HG03135 (cell line): Measurements from ENCODE around the gene AJAP1.

ENCODE experiments used
- ATAC-seq: cut with Tn5 transposase; IDR thresholded peaks from one replicate; pipeline ENCODE4 v1.9.1; 2021; ENCODE audit warnings: mild to moderate bottlenecking, moderate library complexity; ENCODE audit not compliant: unreplicated experiment

Gene AJAP1

DNA sequence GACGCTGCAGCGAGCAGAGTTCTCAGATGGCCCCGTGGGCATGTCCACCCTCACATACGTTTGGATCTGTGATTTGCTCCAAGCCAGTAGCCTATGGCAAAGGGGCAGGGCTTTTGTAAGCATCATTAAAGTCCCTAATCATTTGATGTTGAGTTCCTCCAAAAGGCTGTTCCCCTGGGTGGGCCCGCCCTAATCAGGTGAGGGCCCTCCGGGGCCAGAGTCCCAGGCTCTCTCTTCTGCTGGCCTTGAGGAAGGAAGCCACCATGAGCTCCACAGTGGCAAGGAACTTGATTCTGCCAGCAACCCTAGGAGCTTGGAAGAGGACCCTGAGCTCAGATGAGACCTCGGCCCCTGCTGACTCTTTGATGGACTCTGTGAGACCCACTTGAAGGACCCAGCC lies 25.4 kb upstream of the AJAP1 start:
- no peak for ATAC-seq

DNA sequence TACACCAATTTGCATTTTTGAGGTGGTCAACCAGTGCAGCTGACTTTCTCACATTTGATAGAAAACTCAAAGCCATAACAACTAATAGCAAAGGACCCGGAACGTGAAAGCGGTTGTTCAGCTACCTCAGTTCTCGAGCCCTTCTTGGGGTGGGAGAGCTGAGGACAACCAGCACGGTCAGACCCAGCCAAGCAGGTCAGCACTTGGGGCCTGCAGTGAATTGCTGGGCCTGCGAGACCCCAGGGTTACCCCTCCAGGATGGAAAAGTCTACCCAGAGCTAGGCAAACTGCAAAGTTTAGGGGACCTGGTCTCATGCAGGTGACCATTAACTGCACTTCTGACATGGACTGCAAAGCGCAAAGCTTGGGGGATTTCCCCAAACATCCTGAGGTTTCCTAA lies 23.8 kb upstream of the AJAP1 start:
- no peak for ATAC-seq

DNA sequence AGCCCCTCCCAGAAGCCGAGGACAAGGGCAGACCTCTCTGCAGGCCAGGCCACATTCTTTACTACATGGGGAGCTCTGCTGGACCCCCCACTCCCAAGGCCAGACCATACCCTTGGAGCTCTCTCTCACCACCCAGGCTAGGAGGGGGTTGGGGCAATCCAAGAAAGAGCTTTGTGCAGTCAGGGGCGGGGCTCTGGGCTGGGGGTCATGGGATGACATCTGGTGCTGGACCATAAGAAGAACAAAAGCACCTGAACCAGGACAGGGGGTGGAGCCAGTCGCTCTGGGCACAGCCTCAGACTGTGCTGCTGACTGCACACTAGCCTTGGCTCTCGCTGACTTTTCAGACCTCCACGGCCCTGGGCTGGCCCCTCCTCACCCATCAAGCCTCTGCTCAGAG lies 23.1 kb upstream of the AJAP1 start:
- no peak for ATAC-seq

DNA sequence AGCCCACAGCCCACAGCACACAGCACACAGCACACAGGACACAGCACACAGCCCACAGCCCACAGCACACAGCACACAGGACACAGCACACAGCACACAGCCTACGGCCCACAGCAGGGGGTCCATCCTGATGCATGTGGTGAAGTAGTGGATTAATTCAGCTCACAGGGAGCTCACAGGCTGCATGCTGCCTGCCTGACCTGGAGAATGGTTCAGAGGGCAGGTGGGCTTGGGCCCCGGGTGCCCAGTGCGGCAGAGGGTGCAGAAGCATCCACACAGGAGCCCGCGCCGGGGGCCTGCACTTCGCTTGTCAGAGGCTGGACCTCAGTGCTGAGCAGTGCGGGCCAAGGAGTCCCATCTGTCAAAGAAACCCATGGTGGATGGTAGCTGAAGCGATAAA lies 21.1 kb upstream of the AJAP1 start:
- no peak for ATAC-seq

DNA sequence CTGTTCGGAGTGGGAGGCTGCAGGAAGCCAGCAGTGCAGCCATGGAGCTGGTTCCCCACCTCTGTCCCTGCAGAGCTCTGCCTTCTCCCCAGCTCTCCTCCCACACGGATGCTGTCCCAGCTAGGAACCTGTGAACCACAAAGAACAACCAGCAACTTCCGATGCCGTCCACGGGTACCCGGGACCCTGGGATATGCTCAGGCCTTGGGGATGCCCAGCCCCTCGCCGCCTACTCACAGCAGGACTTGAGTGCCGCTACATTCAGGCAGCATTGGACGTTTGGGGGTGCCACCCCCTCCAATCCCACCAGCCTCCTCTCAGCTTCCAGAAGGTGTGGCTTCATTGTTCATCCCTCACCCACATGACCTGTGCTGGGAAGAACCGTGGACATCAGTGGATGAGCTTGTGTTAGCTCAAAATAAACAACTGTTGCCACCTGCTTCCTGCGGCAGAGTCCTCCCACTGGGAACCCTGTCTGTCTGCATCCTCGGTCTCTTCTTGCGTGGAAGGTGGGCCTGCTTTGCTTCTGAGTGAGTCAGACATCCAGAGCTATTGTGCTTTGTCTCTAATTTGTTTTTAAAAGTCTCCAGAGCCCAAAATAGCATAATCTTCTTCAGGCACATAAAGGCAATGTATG lies 20.1 kb upstream of the AJAP1 start:
- no peak for ATAC-seq

DNA sequence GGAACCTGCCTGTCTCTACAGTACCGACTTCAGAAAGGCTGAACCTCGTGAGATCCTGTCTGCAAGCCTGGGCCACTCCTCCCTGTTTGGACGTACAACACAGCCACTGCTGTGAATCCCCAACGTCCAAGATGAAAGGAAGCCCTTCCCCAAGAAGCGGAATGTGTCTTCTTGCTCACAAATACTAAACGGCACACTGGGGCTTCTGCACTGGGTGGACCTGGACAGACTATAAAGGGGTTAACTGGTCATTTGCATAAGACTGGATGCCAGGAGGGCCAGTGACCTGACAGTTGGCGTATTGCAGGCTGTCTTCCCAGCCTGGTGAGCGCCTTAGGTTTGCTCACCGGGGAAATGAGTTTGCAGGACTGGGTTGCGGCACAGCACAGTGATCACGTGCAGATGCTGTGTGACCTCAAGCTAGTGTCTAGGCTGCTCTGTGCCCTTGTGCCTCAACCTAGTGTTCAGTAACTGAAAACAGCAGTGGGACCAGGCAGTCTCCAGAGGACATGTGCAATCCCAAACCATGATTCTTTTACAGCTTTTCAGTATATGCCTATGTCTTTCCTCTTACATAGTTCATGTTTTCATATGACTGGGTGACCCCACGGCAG lies 19.5 kb upstream of the AJAP1 start:
- ATAC-seq = no peak

DNA sequence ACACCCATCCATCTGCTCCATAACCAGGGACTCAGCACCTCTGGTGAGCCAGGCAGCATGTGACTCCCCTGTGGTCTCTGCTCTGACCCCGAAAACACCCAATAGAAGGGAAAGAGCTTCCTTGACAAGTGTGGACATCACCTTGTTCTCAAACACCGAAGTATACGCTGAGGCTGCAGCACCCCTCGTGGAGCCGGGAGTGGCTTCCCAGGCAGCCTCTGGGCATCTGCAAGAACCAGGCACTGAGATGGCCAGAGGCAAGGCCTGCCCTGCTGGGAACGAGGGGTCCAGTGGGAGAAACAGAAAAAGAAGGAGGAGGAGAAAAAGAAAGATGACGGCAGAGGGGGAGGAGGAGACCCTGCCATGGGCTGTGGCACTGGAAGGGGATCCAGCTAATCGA lies 18.2 kb upstream of the AJAP1 start:
- no peak for ATAC-seq

DNA sequence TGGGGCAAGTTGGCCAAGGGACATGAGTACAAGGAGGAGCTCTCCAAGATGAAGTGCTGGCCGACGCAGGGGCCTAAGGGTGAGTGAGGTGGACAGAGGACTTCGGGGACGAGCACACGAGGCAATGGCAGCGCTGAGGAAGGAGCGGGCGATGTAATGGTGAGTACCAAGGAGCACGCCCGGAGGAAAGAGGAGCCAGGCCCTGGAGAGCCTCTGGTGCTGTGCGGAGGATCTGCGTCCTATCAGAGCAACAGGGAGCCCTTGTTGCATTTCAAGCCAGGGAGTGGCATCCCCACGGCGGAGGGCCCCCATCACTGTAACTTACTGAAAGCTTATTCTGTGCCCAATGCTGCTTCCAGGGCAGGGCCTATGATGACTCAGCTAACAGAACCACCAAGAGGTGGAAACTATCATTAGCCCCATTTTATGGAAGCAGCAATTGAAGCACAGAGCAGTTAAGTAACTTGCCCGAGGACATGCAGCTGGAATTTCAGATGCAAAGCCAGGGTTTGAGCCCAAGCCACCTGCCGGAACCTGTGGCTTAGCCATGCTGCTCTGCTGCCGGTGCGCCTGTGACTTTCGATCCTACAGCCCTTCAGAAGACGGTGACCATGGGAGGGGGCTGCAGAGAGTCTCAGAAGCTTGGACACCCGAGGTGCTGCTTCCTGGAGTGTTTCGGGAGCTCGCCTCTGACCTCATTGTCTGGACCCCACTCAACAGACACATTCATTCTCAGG lies 17.6 kb upstream of the AJAP1 start:
- no peak for ATAC-seq

DNA sequence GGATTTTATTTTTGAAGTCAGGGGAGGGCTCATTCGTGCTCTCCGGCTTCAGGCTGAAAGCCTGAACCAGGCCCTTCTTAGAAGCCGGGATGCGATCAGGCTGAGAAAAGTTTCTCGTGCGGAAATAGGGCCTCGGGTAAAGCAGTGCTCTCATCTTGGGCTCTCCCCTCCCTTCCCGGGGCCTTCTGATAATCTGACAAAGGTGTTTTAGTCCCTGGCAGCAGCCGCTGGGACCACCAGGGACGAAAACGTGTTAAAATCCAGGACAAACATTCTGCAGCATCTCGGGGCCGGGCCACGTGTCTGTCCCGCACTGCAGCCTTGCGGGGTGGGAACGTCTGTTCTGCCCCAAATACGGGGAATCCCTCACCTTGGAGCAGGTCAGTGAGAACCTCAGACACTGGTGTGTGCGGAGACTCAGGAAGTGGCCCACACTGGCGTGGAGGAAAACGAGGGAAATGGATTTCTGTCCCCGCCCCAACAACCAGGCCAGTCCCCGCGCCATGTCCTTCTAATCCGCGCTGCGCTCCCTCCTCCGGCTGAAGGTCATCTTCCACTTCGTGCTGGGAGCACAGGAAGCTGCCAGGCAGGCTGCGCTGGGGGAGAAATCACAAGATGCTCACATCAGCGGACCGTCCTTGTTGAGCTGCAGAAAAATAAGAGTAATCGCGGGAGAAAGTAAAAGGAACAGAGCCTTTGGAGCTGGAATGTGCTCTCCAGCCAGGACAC lies 16.6 kb upstream of the AJAP1 start:
- ATAC-seq = no peak

DNA sequence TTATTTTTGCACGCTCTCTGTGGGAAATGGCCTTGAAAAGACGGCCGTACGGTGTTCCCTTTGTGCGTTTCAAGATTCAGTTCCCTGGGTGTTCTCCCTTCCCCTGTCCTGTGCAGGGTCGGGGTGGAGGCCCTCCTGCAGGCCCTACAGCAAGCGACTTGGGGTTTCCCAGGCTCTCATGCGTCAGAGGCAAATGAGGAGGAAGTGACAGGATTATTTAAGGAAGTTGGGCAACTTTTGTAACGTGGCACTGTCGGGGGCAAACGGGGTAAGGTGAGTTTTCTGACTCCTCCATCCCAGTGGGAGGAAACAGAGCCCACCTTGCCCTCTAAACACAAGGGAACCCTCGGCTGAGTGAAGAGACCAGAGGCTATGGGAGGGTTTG lies 16.1 kb upstream of the AJAP1 start:
- ATAC-seq = no peak

DNA sequence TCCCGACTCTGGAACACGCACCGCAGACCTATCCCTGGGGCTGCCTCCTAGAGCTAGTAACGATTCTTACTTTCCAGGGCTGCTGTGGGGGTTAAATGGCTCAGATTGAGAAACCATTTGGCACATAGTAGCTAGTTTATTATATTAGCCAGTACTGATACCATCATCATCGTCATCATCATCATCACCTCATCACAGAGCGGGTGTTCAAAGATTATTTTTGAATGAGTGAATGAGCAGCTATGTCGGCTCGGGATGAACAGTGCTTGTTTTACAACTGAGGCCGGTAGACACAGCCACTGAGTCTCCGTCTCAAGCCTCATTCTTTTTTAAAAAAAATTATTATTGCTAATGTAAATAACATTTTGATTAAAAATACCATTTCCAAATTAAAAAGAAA lies 13.5 kb upstream of the AJAP1 start:
- no peak for ATAC-seq

DNA sequence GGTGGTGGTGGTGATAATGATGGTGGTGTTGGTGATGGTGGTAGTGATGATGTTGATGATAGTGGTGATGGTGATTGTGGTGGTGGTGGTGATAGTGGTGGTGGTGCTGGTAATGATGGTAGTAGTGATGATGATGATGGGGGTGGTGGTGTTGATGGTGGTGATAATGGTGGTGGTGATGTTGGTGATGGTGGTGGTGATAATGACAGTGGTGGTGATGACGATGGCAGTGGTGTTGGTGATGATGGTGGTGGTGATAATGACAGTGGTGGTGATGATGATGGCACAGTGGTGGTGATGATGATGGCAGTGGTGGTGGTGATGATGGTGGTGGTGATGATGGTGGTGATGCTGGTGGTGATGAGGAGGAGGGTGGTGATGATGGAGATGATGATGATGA lies 7.0 kb upstream of the AJAP1 start:
- ATAC-seq = no peak

DNA sequence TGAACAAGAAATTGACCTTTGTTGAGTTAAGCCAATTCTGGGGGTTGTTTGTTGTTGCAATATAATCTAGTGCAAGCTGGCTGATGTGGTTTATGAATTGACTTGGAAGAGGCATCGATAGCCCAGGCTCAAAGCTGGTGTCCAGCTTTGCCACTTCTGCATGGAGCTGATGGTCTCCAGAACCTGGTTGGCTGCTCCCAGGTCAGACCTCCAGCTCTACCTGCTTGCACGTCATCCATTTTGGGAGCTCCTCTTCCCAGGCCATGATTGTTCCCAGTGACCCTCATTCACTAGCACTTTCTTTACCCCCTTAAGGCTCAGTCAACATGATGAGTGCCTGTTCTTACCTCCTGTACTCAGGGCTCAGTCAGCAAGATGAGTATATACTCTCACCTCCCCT lies 5.8 kb upstream of the AJAP1 start:
- ATAC-seq = no peak

DNA sequence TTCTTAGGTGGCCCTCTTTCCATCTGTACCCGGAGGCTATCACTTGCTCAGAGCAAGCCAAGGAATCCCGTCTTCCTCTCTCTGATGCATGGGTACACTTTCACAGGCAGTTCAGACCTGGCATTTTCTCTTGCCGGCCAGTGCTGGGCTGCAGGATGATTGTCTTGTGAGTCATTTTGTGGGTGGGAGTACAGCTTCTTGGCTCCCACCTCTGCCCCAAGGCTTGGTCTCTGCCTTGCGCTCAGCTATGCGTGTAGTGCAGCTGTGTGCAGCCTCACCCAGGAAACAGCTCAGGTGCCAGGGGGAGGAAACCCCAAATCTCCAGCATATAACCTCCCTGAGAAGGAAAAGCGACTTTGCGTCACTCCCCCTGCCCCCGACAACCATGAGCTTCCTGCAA lies 3.9 kb upstream of the AJAP1 start:
- ATAC-seq = no peak

DNA sequence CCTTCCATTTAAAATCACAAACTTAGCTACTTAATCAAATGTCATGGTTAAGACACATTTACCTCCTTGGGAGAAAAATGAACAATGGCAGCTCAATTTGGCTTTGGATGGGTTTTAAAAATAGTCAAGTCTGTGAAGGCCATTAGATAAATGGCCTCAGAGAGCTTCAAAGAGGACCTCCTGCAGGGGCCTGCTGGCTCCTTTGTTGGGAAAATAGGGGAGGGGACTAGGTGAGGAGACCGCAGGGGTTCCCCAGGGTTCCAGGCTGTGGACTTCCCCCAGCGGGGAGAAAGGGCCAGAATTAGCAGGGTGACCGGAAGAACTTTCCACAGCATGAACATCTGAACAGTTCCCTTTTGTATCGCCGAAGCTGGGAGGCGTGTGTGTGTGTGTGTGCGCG lies 3.4 kb upstream of the AJAP1 start:
- ATAC-seq = no peak

DNA sequence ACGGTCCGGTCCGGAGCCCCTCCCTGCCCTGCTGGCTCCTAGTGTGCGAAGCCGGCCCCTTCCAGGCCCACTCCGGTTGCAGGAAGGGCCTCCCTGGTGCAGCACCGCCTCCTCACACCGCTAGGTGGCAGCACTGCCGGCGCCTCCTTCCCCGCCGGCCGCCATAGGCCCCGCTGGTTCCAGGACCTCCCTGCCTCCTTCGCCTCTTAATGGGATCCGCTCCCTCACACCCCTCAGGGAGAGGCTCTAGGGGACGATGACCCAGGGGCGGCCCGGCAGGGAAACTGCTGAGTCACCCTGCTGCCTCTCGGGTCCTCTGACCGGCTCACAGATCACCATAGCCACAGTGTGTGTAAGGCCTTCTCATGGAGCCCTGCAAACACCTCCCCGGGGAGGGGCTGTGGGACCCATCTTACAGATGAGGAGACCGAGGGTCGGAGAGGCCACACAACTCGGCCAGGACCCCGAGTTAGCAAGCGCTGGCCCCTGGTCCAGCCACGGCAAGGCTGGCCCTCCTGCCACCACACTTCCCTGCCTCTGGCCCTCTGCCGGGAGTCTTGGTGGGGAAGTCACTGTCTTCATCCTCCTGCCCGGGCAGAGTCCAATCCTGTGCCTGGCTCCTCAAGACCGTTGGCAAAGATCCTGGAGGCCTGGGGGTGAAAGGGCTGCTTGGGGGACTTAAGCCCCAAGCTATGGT lies 1.6 kb upstream of the AJAP1 start:
- ATAC-seq = no peak

DNA sequence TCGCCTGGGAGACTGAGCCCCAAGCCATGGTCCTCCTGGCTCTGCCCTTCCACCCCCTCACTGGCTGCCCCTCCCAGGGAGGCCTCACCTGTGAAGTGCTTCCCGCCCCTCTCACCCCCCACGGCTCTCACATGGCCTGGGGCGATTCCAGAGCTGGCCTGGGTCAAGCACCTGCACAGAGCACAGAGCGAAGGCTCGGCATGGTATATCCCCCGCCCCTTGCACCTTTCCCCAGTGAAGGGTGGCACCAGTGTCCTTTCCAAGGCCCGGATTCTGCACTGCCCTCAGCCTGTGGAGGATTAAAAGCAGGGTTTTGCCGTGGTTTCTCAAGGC lies 1.1 kb upstream of the AJAP1 start:
- ATAC-seq = no peak

DNA sequence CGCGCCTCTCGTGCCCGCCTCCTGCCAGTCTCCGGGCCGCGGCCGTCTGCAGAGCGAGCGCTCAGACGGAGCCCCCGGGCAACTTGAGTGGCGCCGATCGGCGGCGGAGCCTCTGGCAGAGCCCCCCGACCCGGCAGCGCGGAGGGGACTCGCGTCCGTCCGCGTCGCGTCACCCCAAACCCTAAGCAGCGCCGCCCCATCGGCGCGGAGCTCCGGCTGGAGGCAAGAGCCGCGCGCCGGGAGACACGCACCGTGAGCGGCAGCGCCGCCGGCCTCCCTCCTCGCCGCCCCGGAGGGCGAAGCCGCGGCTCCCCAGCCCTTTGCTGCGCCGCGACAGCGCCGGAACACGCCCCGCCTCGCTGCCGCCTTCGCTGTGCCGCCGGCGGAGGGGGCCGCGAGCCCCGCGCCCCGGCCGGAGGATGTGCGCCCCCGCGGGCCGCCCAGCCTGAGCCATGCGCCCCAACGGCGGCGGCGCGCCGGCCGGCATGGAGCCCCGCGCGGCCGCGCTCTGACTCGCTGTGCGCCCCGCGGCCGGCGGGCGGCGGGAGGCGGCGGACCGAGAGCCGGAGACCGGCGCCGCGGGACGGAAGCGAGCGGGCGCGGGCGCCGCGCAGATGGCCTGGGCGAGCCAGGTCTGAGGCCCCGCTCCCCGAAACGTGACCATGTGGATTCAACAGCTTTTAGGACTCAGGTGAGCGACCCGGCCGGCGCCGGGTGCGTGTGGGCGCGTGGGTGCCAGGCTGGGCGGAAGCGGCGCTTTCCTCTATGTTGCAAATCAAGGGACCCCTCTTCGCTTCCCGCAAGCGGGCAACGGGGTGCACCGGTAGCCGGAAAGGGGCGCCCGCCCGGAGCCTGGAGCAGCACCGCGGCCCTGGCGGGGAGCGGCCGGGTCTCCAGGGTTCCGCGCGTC lies 610 bp downstream of the AJAP1 start:
- no peak for ATAC-seq

DNA sequence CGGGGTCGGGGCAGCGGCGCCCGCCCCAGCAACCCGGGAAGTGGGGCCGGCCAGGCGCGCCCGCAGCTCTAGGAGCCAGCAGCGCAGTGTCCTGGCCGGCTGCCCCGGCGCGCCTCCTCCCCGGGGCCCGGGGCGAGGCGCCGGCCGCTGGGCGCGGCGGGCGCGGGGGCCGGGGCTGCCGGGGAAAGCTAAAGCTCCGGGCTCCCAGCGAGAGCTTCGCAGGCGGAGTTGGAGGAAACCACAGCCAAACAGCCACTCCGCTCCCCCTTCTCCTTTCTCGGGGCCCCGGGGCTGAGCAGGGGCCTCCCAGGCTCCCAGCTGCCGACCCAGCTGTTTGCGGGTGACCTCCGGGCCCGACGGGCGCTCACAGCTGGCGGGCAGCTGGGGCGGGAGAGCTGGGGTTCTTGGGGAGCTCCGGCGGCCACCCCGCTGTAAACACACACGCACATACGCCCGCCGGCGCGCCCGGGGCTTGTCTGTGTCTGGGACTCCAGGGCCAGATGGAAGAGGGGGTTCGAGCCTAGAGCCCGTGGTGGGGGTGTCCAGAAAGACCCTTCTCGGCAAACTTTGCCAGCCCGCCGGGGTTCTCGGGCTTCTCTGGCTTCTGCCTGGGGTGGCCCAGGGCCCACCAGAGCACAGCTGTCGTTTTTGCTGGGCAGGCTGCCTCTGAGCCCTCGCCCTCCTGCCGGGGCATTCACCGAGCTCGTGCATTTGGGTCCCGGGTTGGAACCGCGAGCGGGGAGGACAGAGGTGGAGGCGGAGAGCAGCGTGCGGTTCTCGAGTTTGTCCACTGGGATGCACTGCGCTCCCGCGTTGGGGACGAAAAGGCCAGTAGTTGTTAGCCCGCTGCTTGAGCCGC lies 1.5 kb downstream of the AJAP1 start:
- no peak for ATAC-seq
